Measurements from ENCODE around the gene CEP68.

Gene CEP68

GRCh38 chr2:65103013-65103715 is 46.9 kb downstream of the CEP68 start:
- Histone ChIP-seq H3K4me3 (replicated peaks; ENCODE audit: low read depth, low read length) (no peak overlapping the region), H3K36me3 (ENCODE audit: control insufficient read depth, insufficient read depth, low read length) (peaks cover 8% of the 10 kb centered on the region), H3K27me3 (replicated peaks; ENCODE audit: control insufficient read depth, insufficient read depth, low read length) (no peaks in the 10 kb centered on the region)
- no peak for DNase-seq (ENCODE audit: extremely low read depth, insufficient read length)
- no peak for TF ChIP-seq CTCF (IDR thresholded peaks at IDR 0.05; ENCODE audit: insufficient read depth, low read length, poor library complexity, severe bottlenecking)

GRCh38 chr2:65107530-65107929 is 51.3 kb downstream of the CEP68 start:
- peaks cover 5% of the 10 kb centered on the region for H3K36me3 ChIP-seq (ENCODE audit: control insufficient read depth, insufficient read depth, low read length)
- DNase-seq (ENCODE audit: extremely low read depth, insufficient read length): no peak
- H3K4me3 ChIP-seq (replicated peaks; ENCODE audit: low read depth, low read length): no peak overlapping the region
- no peak for TF ChIP-seq CTCF (IDR thresholded peaks at IDR 0.05; ENCODE audit: insufficient read depth, low read length, poor library complexity, severe bottlenecking)
- H3K27me3 ChIP-seq (replicated peaks; ENCODE audit: control insufficient read depth, insufficient read depth, low read length): no peaks in the 10 kb centered on the region

- no peak for TF ChIP-seq CTCF (IDR thresholded peaks at IDR 0.05; ENCODE audit: insufficient read depth, low read length, poor library complexity, severe bottlenecking)
- Histone ChIP-seq H3K36me3 (ENCODE audit: control insufficient read depth, insufficient read depth, low read length) (no peaks in the 10 kb centered on the region; the same call in 1 of the 2 replicates), H3K4me3 (replicated peaks; ENCODE audit: low read depth, low read length) (no peak overlapping the region), H3K27me3 (replicated peaks; ENCODE audit: control insufficient read depth, insufficient read depth, low read length) (no peaks in the 10 kb centered on the region)
- no peak for DNase-seq (ENCODE audit: extremely low read depth, insufficient read length)
These were observed 52.6 kb downstream of the CEP68 start for GRCh38 chr2:65108780-65109179.

- no peaks in the 10 kb centered on the region for H3K27me3 ChIP-seq (replicated peaks; ENCODE audit: control insufficient read depth, insufficient read depth, low read length)
- DNase-seq (ENCODE audit: extremely low read depth, insufficient read length): no peak
- H3K36me3 ChIP-seq (ENCODE audit: control insufficient read depth, insufficient read depth, low read length): no peaks in the 10 kb centered on the region; the same call in 1 of the 2 replicates
- no peak overlapping the region for H3K4me3 ChIP-seq (replicated peaks; ENCODE audit: low read depth, low read length)
- TF ChIP-seq CTCF (IDR thresholded peaks at IDR 0.05; ENCODE audit: insufficient read depth, low read length, poor library complexity, severe bottlenecking): no peak
These were observed 56.4 kb downstream of the CEP68 start for GRCh38 chr2:65112633-65113032.

GRCh38 chr2:65113229-65113628 is 57.0 kb downstream of the CEP68 start:
- Histone ChIP-seq H3K36me3 (ENCODE audit: control insufficient read depth, insufficient read depth, low read length) (no peaks in the 10 kb centered on the region; the same call in 1 of the 2 replicates), H3K27me3 (replicated peaks; ENCODE audit: control insufficient read depth, insufficient read depth, low read length) (no peaks in the 10 kb centered on the region), H3K4me3 (replicated peaks; ENCODE audit: low read depth, low read length) (no peak overlapping the region)
- no peak for TF ChIP-seq CTCF (IDR thresholded peaks at IDR 0.05; ENCODE audit: insufficient read depth, low read length, poor library complexity, severe bottlenecking)
- DNase-seq (ENCODE audit: extremely low read depth, insufficient read length): no peak
